Lower lobe of right lung (tissue), 2 donors: ENCODE data around the gene EFS. TPM values are rescaled to one million over a fixed set of nuclear protein-coding genes. Genes with fewer than 3 reads are reported as not detected.

ENCODE experiments used
- ATAC-seq, 2 donors: fragments of 200-7000 bp; cut with Tn5 transposase; one replicate each; pipeline ENCODE4 v1.9.1; 2020 to 2022; ENCODE audit warnings: mild to moderate bottlenecking in 2 of 2, moderate library complexity in 2 of 2
- DNase-seq: peaks from one replicate; pipeline ENCODE4 v3.0.0-alpha.2; 2020
- H3K27ac ChIP-seq: fragments of 200-600 bp; one replicate; pipeline ENCODE4 v1.8.0; 2022
- H3K27me3 ChIP-seq: fragments of 200-600 bp; one replicate; pipeline ENCODE4 v1.8.0; 2022; ENCODE audit warnings: low read depth
- H3K36me3 ChIP-seq: fragments of 200-600 bp; one replicate; pipeline ENCODE4 v1.8.0; 2022; ENCODE audit warnings: mild to moderate bottlenecking
- H3K4me1 ChIP-seq: fragments of 200-600 bp; one replicate; pipeline ENCODE4 v1.8.0; 2022
- H3K4me3 ChIP-seq: fragments of 200-600 bp; one replicate; pipeline ENCODE4 v1.8.0; 2022; ENCODE audit warnings: mild to moderate bottlenecking
- H3K9me3 ChIP-seq: fragments of 200-600 bp; one replicate; pipeline ENCODE4 v1.8.0; 2022
- CTCF ChIP-seq: fragments of 200-600 bp; IDR thresholded peaks from one replicate; pipeline ENCODE4 v1.8.0; 2022; ENCODE audit warnings: antibody characterized with exemption, mild to moderate bottlenecking
- intact Hi-C: fragments of 100-400 bp; cut with DNase I; formaldehyde crosslinking; loops from one replicate; pipeline ENCODE4 v1.11.0; 2022
- total RNA-seq: library from RNA; stranded (reverse); fragmentation: NEBNext Ultra II Directional; extraction: Animal tissue kit (Norgen Biotek cat#: 25700); gene quantifications from one replicate; pipeline ENCODE4 v1.2.1, GENCODE V29; 2021
- donor health status: DM: no; HTN: yes; CAD: no; lungs with severe emphysema.

Gene EFS
- total RNA-seq, 1 donor from 2014 or later: 11.5 TPM

- no peak overlapping the region for H3K27ac ChIP-seq
- no peaks in the 10 kb centered on the region for H3K9me3 ChIP-seq
- peaks cover 18% of the 10 kb centered on the region for H3K4me1 ChIP-seq
- TF ChIP-seq CTCF: no peak
- DNase-seq: no peak
- no peak overlapping the region for H3K4me3 ChIP-seq
- peaks cover 12% of the 10 kb centered on the region for H3K36me3 ChIP-seq
- ATAC-seq: no peak
- intact Hi-C loops: no loop called here
- H3K27me3 ChIP-seq: peaks cover 23% of the 10 kb centered on the region
Measured at GRCh38 chr14:23354990-23355389, 10.0 kb downstream of the EFS start.

GRCh38 chr14:23353433-23353780, 11.6 kb downstream of the EFS start:
- TF ChIP-seq CTCF: no peak
- peaks cover 18% of the 10 kb centered on the region for H3K4me1 ChIP-seq
- H3K36me3 ChIP-seq: peaks cover 7% of the 10 kb centered on the region
- peaks cover 23% of the 10 kb centered on the region for H3K27me3 ChIP-seq
- no peak overlapping the region for H3K4me3 ChIP-seq
- no peak for DNase-seq
- H3K27ac ChIP-seq: no peak overlapping the region
- intact Hi-C loops: no loop called here
- ATAC-seq: no peak
- no peaks in the 10 kb centered on the region for H3K9me3 ChIP-seq

- DNase-seq: peak; percentile 68
- intact Hi-C loops: no loop called here
- H3K4me1 ChIP-seq: peaks cover 18% of the 10 kb centered on the region
- no peak for TF ChIP-seq CTCF
- H3K36me3 ChIP-seq: peaks cover 7% of the 10 kb centered on the region
- peak within 1 kb of the TSS; percentile 74 for H3K4me3 ChIP-seq
- peaks cover 23% of the 10 kb centered on the region for H3K27me3 ChIP-seq
- H3K27ac ChIP-seq: no peak within 1 kb of the TSS
- H3K9me3 ChIP-seq: no peaks in the 10 kb centered on the region
- peak; percentile 86 to 90 for ATAC-seq
Measured at GRCh38 chr14:23352506-23353432, 12.2 kb downstream of the EFS start, which contains the start of gene SLC22A17. Gene SLC22A17, minus strand, starts transcription at chr14:23352887.

GRCh38 chr14:23351681-23352505, 13.1 kb downstream of the EFS start:
- intact Hi-C loops: no loop called here
- peak overlapping the region; percentile 74 for H3K4me3 ChIP-seq
- H3K9me3 ChIP-seq: no peaks in the 10 kb centered on the region
- no peak for DNase-seq
- TF ChIP-seq CTCF: no peak
- peaks cover 18% of the 10 kb centered on the region for H3K4me1 ChIP-seq
- H3K27me3 ChIP-seq: peaks cover 23% of the 10 kb centered on the region
- H3K27ac ChIP-seq: no peak overlapping the region
- ATAC-seq: peak; percentile 34 to 50
- peaks cover under 1% of the 10 kb centered on the region for H3K36me3 ChIP-seq

GRCh38 chr14:23349156-23349845, 15.7 kb downstream of the EFS start:
- intact Hi-C loops: no loop called here
- H3K27me3 ChIP-seq: peaks cover 23% of the 10 kb centered on the region
- H3K27ac ChIP-seq: no peak overlapping the region
- no peak for DNase-seq
- peaks cover 18% of the 10 kb centered on the region for H3K4me1 ChIP-seq
- ATAC-seq: no peak
- no peaks in the 10 kb centered on the region for H3K9me3 ChIP-seq
- no peaks in the 10 kb centered on the region for H3K36me3 ChIP-seq
- no peak overlapping the region for H3K4me3 ChIP-seq
- TF ChIP-seq CTCF: no peak
